RKO (cell line): Measurements from ENCODE around the gene MLC1.

ENCODE experiments used
- DNase-seq: peaks from one replicate; pipeline ENCODE4 v3.0.0-alpha.2; 2016; ENCODE audit warnings: low spot score

Gene MLC1

DNA sequence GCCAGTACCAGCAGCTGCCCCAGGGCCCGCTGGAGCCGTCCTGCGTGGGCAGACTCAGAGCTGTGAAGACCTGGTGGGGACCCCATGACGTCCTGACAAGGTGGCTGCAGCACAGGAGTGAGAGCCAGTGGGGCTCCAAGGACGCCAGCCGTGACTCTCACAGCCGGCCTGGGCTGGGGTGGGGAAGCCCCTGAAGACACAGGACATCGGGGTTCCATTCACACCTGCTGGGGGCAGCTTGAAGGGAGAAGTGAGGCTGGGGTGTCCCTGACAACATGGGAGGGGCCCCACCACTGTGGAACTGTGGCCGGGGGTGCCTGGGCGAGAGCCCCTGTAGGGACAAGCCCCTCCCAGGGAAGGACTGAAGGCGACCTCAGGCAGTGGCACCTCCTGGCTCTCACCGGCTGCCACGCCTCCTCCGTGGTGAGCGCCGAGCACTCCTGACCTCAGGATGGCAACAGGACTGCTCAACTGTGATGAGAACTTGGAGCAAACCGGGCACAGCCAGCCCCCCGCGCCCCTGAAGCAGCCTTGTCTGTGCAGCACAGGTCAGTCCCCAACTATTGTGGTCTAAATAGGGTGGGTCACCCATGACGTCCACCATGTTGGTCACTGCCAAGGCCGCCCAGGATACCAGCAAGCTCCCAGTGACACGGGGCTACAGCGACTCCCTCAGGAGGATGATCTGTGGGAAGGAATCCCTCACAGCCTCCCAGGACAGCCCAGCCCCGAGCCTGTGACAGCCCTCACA, 49.9 kb downstream of the MLC1 start:
- DNase-seq = no peak

DNA sequence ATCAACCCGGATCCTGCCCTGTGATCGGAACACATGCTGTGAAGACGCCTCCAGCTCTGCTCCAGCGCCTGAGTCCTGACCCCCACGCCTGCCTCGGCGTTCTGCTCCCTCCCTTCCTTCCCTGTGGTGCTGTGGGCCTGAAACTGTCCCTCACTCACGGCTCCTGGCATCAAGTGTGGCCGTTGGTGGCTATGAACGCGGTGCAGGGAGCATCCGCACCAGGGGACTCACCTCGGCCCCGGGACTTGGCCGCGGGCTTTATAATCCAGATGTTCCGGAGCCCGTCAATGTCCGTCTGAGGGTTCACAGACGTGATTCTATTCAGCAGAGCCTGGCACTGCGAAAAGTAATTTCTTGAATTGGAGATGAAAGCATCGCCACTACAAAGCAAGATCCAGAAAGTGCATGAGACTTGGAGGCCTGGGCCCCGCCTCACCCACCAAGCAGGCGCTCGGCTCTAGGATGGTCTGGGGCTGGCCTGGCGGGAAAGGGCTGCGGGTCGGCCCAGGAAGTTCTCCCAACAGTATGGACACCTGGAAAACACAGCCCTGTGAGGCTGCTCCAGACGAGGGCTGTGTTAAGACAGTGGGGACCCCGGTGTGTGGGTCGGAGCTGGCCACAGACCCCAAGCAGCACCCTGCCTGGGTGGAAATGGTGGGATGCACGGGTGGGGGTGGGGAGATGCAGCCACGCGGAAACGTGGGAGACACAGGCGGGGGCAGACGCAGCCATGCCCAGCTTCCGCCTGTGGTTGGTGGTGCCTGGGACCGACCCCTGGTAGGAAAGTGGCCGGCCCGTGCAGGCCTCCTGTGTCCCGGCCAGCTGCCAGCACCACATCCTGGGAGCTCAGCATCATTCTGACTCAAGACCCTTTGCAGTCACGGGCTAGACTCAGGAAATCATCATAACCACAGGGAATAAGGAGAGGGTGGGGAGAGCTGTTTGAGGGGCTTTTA, 50.8 kb downstream of the MLC1 start:
- DNase-seq = no peak

DNA sequence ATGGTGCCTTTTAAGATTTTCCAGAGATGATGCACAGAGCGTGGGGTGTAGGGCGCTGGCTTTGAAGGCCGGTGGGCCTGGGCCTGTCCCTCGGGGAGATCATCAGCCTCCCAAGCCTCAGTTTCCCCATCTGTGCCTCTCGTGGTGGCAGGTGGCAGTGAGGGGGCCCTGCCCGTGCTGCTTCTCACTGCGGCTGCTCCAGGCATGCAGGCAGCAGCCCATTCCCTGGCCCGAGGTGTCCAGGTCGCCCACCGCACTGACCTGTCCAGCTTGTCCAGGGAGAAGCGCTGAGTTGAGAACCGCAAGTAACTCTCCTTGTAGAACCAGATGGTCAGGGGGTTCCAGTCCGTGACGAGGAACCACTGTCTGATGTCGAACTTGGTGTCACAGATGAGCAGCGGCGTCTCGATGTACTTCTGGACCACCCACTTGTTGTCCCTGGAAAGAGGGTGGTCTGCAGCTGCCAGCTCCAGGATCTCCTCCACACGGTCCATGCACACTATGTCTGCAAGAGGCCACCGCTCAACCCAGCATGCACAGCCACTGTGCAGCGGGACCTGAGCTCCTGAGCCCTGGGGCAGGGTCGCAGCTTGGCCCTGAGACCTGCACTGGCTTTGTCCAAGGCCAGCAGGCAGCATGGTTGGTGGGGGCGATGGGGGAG, 52.2 kb downstream of the MLC1 start:
- no peak for DNase-seq

- no peak for DNase-seq
Measured at GRCh38 chr22:50032109-50032871, 52.9 kb downstream of the MLC1 start.

- DNase-seq = no peak
Measured at GRCh38 chr22:50031189-50032091, 53.8 kb downstream of the MLC1 start.

GRCh38 chr22:50030297-50031188, 54.7 kb downstream of the MLC1 start:
- peak; percentile 69 for DNase-seq

DNA sequence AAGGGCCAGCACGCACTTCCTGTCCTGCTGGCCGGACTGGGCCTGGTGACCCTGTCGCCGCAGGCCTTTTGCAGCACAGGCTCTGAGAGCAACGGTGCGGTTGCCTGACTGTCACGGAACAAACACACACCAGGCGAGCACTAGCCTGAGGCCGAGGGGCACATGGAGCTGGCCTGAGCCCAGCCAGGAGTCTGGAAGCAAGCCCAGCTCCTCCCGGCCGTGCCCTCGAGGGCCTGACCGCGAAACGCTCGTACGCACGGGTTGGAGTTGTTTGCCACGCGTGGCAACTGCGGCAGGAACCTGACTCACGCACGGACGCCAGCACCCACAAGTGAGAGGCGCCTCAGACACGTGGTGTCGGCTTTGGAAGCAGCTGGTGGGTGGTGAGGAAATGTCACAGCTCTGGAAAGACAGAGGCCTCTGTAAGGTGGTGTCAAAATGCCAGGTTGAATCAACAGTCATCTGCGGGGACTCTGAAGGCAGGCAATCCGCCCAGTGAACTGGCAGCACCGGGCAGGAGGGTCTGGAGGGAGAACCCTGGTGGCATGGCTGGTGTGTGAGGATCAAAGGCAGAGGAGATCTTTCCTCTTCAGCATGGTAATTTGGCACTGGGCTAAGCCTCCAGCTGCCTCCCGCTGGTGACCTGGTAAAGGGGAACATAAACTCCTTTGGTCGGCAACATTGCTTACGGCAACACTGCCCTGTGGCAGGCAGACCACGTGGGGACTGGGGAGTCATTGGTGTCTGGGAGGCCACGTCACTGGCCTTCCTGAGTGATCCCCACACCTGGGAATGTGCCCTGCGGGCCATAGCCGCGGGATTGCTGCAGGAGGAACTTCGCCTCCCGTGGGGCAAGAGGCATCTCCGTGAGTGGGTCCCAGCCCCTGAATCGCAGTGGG, 57.3 kb downstream of the MLC1 start:
- peak; percentile 24 for DNase-seq

DNA sequence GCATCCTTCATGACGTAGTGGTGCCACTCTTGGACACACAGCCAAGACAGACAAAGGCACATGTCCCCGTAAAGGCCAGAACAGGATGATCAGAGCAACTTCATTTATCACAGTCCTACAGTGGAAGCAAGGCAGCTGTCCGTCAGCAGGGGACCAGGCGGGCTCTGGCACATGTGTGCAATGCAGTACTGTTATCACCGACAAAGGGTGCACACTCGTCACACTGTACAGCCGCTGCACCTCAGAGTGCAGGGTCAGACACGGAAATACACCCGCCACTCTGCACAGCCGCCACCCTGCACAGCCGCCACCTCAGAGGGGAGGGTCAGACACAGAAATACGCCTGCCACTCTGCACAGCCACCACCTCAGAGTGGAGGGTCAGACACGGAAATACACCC, 59.2 kb downstream of the MLC1 start:
- no peak for DNase-seq

- DNase-seq = no peak
Measured at GRCh38 chr22:50022171-50022819, 62.9 kb downstream of the MLC1 start.

GRCh38 chr22:50020606-50021005, 64.6 kb downstream of the MLC1 start:
- no peak for DNase-seq

DNA sequence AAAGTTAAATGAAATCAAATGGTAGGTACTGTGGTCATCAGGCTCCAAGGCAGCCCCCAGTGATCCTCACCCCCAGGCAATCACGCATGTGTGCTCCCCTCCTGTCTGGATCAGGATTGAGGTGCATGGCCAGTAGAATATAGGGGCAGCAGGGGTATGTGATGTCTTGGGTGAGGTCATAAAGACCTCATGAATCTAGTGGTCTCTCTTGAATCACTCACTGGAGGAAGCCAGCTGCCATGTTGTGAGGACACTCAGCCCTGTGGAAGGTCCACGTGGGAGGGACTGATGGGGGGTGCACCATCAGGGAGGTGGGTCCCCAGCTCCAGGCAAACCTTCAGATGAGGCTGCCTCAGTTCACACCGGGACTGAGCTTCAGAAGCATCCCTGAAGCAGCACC, 65.9 kb downstream of the MLC1 start:
- DNase-seq = no peak

DNA sequence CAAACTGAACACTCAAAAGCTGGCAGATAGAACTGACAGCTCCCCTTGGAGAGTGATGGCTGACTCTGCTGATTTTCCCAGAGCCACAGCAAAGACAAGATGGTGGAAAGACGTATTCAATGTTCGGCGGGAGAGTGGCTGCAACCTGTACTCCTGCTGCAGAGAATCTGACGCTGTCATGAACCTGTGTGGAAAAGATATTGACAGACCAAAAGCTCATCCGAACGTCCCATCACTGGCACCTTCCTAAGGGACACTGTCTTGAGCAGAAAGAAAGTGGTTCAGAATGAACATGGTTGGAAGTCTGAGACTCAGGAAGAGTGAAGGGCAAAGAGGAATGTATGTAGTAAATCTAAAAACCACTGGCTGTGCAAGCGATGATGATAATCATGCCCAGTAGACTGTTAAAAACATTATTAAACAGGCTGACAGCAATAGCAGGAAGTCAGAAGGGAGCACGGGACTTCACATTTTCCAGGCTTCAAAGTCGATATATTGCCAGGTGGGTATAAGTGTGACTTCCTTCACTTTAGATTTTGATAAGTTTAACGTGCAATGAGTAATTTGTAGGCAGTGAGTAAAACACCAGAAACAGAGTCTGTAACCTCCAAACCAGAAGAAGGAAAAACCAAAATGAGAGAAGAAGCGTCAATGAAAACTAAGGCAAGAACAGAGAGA, 66.5 kb downstream of the MLC1 start:
- no peak for DNase-seq

- DNase-seq = no peak
Measured at GRCh38 chr22:50017701-50018224, 67.5 kb downstream of the MLC1 start.

DNA sequence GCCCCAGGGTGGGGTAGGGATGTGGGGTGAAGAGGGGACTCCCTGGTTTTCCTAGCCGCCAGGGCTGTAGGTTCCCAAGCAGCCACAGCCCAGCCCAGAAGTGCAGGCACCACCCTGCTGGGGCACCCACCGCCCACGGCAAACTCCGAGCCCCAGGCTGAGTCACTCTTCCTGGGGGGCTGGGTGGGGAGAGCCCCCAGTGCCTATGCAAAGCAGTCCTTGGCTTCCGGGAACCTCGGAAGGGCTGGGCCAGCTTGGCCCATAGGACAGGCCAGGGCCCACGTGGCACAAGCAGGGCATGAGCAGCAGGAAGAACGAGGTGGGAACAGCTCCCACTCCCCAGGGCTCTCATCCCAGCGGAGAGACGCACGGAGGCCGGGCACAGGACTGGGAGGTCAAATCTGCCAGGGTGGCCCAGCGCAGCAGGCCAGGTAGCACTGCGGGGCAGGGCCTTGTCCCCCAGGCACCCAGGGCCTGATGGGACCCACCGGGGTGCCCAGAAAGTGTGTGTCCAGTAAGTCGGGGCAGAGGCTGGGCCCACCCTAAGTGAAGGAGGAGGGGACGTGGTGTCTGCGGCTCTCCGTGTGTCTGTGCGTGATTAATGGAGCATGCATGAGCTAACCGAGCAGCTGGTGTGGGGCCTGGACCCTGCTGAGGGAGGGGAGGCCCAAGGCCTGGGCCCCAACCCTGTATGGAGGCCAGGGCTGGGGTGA, 68.1 kb downstream of the MLC1 start:
- DNase-seq = no peak

- DNase-seq = no peak
Measured at GRCh38 chr22:50016308-50016987, 68.8 kb downstream of the MLC1 start.
